GM12864 (cell line): Measurements from ENCODE around the gene MEIS1.

Source experiments
- DNase-seq: peaks from one replicate; pipeline ENCODE4 v3.0.0-alpha.2; 2011; ENCODE audit warnings: low read depth
- H3K4me3 ChIP-seq: 2 replicates; pipeline ENCODE4 v1.5.1; 2011; ENCODE audit warnings: mild to moderate bottlenecking, low read depth, low read length, control low read depth
- CTCF ChIP-seq: IDR thresholded peaks from 2 replicates; pipeline ENCODE4 v1.5.1; 2011; ENCODE audit warnings: low read depth, mild to moderate bottlenecking, moderate library complexity, low read length, control low read depth, inconsistent platforms; ENCODE audit errors: missing control alignments

The MEIS1 gene

GRCh38 chr2:66461664-66462500 is 27.0 kb downstream of the MEIS1 start:
- no peak overlapping the region for H3K4me3 ChIP-seq
- DNase-seq: no peak
- no peak for TF ChIP-seq CTCF

GRCh38 chr2:66462501-66462825 is 27.5 kb downstream of the MEIS1 start:
- no peak overlapping the region for H3K4me3 ChIP-seq
- no peak for TF ChIP-seq CTCF
- DNase-seq: no peak

DNA sequence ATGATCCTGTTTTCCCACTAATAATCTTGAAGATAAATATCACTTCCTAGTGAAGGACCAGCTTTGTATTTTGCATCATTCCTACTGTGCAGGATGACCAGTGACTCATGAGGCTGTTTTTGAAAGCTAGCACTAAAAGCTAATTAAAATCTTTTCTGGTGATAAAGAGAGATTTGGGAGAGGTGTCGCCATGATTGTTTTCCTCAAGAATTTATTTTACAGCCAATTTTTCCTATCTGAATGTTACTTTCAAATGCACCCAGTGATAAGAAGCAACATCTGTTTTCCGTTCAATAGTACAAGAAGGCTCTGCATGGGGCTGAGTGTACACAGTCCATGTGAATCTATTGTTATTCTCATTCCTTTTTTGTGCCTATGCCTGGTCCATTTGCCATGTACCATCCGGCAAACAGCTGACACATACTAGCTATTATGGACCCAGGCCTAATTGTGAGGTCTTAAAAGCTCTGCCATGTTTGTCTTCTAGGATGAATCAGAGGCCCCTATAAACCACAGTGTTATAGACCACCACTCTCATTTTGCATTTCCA is 28.4 kb downstream of the MEIS1 start:
- H3K4me3 ChIP-seq: no peak overlapping the region
- DNase-seq: no peak
- no peak for TF ChIP-seq CTCF

- no peak overlapping the region for H3K4me3 ChIP-seq
- no peak for DNase-seq
- no peak for TF ChIP-seq CTCF
Measured at GRCh38 chr2:66464930-66465637, 30.2 kb downstream of the MEIS1 start.

DNA sequence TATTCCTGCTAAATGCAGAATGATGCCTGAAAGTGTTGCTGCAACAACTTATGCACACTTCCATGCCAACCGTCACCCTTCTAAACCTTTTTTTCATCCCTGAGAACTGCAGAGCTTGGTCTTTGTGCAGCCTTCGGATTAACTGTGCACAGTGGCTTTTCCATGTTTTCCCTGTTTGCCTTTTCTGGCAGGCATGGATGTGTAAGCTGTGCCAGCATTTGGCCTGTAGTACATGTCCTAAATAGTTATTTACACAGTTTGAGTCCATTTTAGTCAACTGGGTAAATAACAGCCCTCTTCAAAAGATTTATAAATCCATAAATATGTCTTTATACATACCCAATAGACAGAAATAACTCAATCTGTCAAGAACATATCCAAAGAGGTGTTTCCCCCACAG is 31.5 kb downstream of the MEIS1 start:
- DNase-seq: no peak
- no peak for TF ChIP-seq CTCF
- no peak overlapping the region for H3K4me3 ChIP-seq

DNA sequence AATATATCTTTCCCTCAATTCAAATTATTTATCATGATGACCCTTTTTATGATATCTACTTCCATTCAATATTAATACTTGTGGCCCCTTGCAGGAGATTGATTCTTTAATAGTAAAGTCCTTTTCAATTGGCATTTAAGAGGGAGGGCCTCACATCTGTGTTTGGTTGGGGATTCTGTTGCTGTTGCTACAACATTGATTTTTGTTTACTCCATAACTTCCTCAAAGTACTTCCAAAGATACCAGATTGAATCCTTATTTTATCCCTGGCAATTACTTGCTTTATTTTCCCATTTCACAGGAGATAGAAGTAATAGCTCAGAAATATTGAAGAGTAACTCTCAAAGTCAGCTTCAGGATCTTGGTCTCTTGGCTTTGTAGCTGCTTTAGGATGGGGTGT is 32.8 kb downstream of the MEIS1 start:
- no peak for TF ChIP-seq CTCF

More for the DNA sequence above, 32.8 kb downstream of the MEIS1 start:
- DNase-seq: no peak
- no peak overlapping the region for H3K4me3 ChIP-seq
